ENCODE measurements around the gene ZNF469. TPM values are rescaled to one million over a fixed set of nuclear protein-coding genes. Genes with fewer than 3 reads are reported as not detected.
A peak's percentile ranks its signal among the peaks of the same experiment; 100 is the strongest.

The ZNF469 gene
- total and polyA plus RNA-seq, 7 donors: under 0.01 to 1.7 (median 0.36) TPM

GRCh38 chr16:88430524-88431446, 48.0 kb downstream of the ZNF469 start:
- WGBS, 2 donors: 14% methylated on average over 80 of the region's 80 CpGs
- peak overlapping the region; percentile 0 to 52 (median 40) for H3K4me3 ChIP-seq
- H3K27ac ChIP-seq: peak overlapping the region in 3 of 4 donors; percentile 14 to 58 (median 20)

GRCh38 chr16:88431651-88432050, 48.9 kb downstream of the ZNF469 start:
- H3K4me3 ChIP-seq: no peak overlapping the region
- TF ChIP-seq POLR2AphosphoS5 (IDR thresholded peaks at IDR 0.05): no peak
- TF ChIP-seq EP300 (IDR thresholded peaks at IDR 0.05): no peak
- TF ChIP-seq POLR2A (IDR thresholded peaks at IDR 0.05): no peak
- no peak for TF ChIP-seq CTCF (IDR thresholded peaks at IDR 0.05)

More at GRCh38 chr16:88430524-88431446, 48.0 kb downstream of the ZNF469 start:
- Histone ChIP-seq H3K9me3 (no peaks in the 10 kb centered on the region), H3K4me1 (peaks cover 0 to 18% (median 13%) of the 10 kb centered on the region in 4 donors), H3K36me3 (no peaks in the 10 kb centered on the region), H3K27me3 (peaks cover 18 to 61% (median 46%) of the 10 kb centered on the region in 3 donors)
- DNase-seq: no peak
- no peak for TF ChIP-seq CTCF (IDR thresholded peaks at IDR 0.05)
- TF ChIP-seq POLR2AphosphoS5 (IDR thresholded peaks at IDR 0.05): no peak
- no peak for TF ChIP-seq POLR2A (IDR thresholded peaks at IDR 0.05)
- TF ChIP-seq EP300 (IDR thresholded peaks at IDR 0.05): no peak
- intact Hi-C loops (cut with DNase I): loop anchor here (10.0 kb wide), 1 partner anchor 446 kb away; no protein-coding TSS in a partner anchor

GRCh38 chr16:88432174-88432573, 49.4 kb downstream of the ZNF469 start:
- Histone ChIP-seq H3K4me3 (no peak overlapping the region), H3K27ac (no peak overlapping the region), H3K4me1 (peaks cover 0 to 18% (median 15%) of the 10 kb centered on the region in 4 donors), H3K9me3 (no peaks in the 10 kb centered on the region), H3K27me3 (peaks cover 18 to 61% (median 46%) of the 10 kb centered on the region in 3 donors), H3K36me3 (no peaks in the 10 kb centered on the region)
- no peak for TF ChIP-seq CTCF (IDR thresholded peaks at IDR 0.05)
- TF ChIP-seq POLR2A (IDR thresholded peaks at IDR 0.05): no peak
- TF ChIP-seq EP300 (IDR thresholded peaks at IDR 0.05): no peak
- no peak for TF ChIP-seq POLR2AphosphoS5 (IDR thresholded peaks at IDR 0.05)
- 85 to 93% methylated on average over 22 of the region's 22 CpGs for WGBS, 2 donors
- DNase-seq: no peak
- intact Hi-C loops (cut with DNase I): loop anchor here (10.0 kb wide), 1 partner anchor 447 kb away; no protein-coding TSS in a partner anchor

More at GRCh38 chr16:88431651-88432050, 48.9 kb downstream of the ZNF469 start:
- peaks cover 0 to 18% (median 13%) of the 10 kb centered on the region in 4 donors for H3K4me1 ChIP-seq
- no peak overlapping the region for H3K27ac ChIP-seq
- no peaks in the 10 kb centered on the region for H3K9me3 ChIP-seq
- no peak for DNase-seq
- peaks cover 18 to 61% (median 46%) of the 10 kb centered on the region in 3 donors for H3K27me3 ChIP-seq
- no peaks in the 10 kb centered on the region for H3K36me3 ChIP-seq
- 86 to 91% methylated on average over 22 of the region's 22 CpGs for WGBS, 2 donors
- intact Hi-C loops (cut with DNase I): loop anchor here (10.0 kb wide), 1 partner anchor 447 kb away; no protein-coding TSS in a partner anchor

Other genes with a start within 250 kb of the ZNF469 start
- 1 to 10 TPM in 1 of 4 donors, under 1 TPM in 3; 0.27 to 2.5 (median 0.51) TPM for gene ZFPM1, start 70.3 kb downstream of the ZNF469 start, total RNA-seq
- gene ZFPM1, start 70.3 kb downstream of the ZNF469 start, polyA plus RNA-seq: 1 to 10 TPM in 2 of 3 donors, under 1 TPM in 1; 0.60 to 3.7 (median 1.2) TPM
- 10 to 100 TPM; 15.5 to 22.1 (median 16.6) TPM for gene ZC3H18, start 187.4 kb downstream of the ZNF469 start, total RNA-seq
- gene ZC3H18, start 187.4 kb downstream of the ZNF469 start, polyA plus RNA-seq: 10 to 100 TPM in 2 of 3 donors, 1 to 10 TPM in 1; 9.6 to 37.7 (median 13.6) TPM